Activated CD8-positive, alpha-beta memory T cell treated with anti-CD3 and anti-CD28 coated beads, Interleukin-2, amount 50 U/mL, for 48 hours (primary cell): ENCODE measurements around the gene NAA40.

Experiments used
- DNase-seq: peaks from one replicate; pipeline ENCODE4 v3.0.0-alpha.2; 2020

The NAA40 gene

DNA sequence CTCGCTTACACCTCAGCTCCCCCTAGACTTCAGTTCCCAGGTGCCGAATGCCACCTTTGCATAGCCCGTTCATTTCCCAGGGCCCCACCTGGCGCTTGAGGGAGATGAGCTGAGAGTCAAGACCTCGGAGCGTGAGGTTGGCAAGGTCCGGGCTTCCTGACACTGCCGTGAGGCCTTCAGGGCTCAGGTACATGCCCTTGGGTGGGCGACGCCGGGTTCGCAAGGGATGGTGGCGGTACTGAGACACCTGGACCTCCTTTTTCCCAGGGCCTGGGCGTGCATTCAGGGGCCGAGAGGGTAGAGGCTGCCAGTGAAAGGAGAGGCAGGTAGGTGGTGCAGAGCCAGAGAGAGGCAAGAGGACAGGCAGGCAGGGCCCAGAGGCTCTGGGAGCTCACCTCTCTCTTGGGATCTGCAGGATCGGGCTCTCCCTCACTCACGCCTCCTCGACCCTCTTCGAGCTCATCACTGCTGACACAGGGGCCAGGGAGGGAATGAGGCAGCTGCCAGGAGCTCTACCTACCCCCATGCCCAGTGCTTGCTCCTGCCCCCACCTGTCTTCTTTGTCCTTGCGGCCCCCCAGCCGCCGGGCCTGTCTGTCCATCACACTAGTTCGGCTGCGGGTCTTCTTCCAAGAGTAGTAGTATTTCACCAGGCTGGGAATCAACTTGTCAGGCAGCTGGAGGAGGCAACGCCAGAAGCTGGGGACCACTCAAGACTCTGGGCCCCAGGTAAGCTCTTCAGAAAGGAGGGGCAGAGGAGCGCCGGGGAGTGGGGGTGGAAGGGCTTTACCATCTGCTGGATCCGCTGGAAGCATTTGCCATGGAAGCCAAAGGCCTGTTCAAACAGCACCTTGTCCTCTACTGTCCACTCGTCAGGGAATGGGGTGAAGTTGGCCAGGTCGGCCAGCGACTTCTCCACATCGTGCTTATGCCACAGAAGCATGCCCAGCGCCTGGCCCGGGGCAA, 24.7 kb upstream of the NAA40 start:
- DNase-seq, result no peak

- DNase-seq, result no peak
These were observed 23.7 kb upstream of the NAA40 start for GRCh38 chr11:63914896-63915691.

- peak; percentile 78 for DNase-seq
These were observed 22.6 kb upstream of the NAA40 start for GRCh38 chr11:63915961-63916836.

- DNase-seq, result peak; percentile 79
These were observed 21.7 kb upstream of the NAA40 start, which contains the start of gene RCOR2 for GRCh38 chr11:63916837-63917691. Gene RCOR2, minus strand, starts transcription at chr11:63917164. Its CDS starts 708 bp downstream, at chr11:63916456.

DNA sequence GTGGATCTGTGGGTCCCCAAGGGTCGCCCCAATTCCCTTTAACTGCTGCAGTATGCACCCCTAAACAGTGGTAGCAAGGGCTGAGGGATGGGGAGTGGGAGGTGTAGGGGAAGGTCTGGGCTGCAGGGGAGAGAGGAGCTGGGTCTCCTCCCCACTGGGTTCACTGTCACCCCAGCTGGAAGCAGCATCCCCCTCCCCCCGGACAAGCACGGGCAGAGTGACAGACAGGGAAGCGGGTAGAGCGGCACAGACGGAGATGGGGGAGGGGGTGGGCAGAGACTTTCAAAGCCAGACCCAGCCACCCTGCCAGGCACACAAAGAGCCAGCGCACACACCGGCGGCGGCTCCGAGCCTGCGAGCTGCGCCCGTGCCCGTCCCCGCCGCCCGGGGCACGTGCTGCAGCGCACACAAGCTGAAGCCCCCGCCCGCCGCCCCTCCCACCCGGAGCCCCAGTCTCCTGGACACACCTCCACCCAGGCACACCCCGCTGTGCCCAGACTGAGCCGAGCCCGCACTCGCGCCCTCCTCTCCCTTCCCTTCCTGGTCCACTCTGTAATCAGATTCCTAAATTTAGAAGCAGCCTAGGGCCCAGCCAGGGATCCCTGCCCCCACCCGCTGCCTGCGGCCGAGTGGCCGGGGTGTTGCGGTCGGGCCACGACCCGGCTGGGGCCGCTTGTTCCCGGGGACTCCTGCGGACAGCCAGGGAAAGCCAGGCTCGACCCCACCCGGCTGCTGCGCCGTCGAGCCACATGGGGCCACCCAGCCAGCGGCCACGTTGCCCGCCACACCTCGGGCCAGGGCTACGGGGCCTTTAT, 20.9 kb upstream of the NAA40 start:
- peak; percentile 63 for DNase-seq

GRCh38 chr11:63918507-63919191, 20.2 kb upstream of the NAA40 start:
- DNase-seq, result no peak

- no peak for DNase-seq
These were observed 19.3 kb upstream of the NAA40 start for GRCh38 chr11:63919267-63920125.

- DNase-seq, result no peak
These were observed 18.5 kb upstream of the NAA40 start for GRCh38 chr11:63920126-63920938.

DNA sequence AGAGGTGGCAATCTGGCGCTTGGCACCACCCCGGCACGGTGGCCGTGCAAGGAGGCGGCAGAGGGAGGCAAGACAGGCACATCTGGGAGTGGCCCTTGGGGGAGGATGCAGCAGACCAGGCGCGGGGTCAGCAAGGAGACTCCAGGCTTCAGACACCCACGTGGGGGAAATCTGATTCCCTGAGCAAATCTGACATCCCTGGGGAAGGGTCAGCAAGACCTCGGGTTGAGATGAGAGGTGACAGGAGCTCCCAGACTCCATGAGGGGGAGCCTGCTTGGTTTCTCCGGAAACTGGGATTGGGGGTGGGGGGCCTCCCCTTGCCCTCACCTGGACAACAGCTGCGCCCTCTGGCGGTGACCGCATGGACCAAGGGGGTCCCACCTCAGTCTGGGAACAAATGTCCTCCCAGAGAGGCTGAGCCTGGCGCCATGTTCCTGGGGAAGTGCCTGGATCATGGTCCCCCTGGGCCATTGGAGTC, 17.8 kb upstream of the NAA40 start:
- peak; percentile 80 for DNase-seq

GRCh38 chr11:63922673-63923192, 16.1 kb upstream of the NAA40 start:
- no peak for DNase-seq

GRCh38 chr11:63923319-63923718, 15.5 kb upstream of the NAA40 start:
- DNase-seq, result no peak

- DNase-seq, result no peak
These were observed 9.2 kb upstream of the NAA40 start for GRCh38 chr11:63929616-63930015.

GRCh38 chr11:63931045-63931444, 7.8 kb upstream of the NAA40 start:
- DNase-seq, result no peak

DNA sequence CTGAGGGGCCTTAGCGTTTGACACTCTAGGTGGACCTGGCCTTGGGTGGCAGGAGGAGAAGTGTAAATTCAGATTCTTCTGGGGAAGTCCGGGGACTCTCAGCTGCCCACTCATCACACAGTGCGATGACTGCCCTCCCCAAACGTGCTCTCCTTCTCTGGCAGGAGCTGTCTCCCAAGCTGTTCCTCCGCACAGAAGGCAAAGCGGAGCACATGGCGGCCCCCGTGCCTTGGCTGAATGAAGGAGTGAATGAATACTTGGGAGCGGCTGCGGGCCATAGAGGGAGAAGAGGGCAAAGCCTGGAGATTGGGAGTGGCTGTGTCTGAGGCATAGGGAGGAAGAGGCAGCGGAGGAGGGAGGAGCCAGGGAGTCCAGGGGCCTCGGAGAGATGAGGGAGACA, 6.9 kb upstream of the NAA40 start:
- no peak for DNase-seq

DNA sequence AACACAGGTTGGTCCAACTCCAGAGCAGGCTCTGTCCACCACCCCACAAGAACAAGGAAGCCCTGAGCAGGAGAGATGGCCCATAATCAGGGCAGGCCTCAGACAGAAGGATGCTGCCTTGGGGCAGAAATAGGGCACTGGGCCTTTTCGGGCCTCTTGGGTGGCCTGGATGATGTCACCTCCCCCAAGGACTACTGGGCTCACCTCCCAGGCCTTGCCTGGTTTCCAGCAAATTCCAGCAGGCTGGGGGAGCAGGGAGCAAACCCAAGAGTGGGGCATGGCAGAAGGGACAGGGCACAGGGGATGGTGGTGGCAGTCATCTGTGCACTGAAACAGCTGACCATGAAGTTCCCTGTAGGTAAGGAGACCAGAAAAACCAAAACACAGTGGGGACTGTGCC, 5.3 kb upstream of the NAA40 start:
- DNase-seq, result no peak

DNA sequence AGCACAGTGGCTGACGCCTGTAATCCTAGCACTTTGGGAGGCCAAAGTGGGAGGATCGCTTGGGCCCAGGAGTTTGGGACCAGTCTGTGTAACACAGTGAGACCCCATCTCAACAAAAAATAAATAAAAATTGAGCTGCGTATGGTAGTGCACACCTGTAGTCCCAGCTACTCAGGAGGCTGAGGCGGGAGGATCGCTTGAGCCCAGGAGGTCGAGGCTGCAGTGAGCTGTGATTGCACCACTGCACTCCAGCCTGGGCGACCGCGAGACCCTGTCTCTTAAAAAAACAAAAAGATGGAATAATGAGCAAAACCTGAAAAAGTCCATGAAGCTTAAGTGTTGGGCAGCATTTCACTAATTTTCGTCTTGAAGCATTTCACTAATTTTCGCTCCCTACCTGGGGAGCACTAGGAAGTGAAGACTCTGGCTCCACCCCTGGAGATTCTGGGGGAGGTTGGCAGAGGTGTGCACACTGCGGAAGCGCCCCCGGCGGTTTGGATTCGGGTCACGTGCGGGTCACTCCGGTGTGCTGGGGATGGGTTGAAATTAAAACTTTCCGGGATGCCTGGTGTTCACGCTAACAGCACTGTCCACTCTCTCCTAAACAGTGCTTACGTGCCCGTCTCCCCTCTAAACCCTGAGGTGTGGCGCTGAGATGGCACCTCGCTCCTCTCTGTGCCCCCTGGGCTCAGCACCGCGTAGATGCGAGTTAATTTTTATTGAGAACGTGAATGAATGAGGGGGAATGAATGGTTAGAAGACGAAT, 906 bp upstream of the NAA40 start:
- peak; percentile 72 for DNase-seq

GRCh38 chr11:63939397-63939891, 642 bp downstream of the NAA40 start:
- no peak for DNase-seq
